ENCODE results near the gene TWSG1.
"Not testable (repeated sequence)": the region's sequence is repeated elsewhere in the genome, so short reads cannot be mapped to it uniquely, and the experiment has no call there.

Gene TWSG1

GRCh38 chr18:9417073-9417851 lies 82.7 kb downstream of the TWSG1 start:
- no peaks in the 10 kb centered on the region for H3K9me3 ChIP-seq (ENCODE audit: control insufficient read depth, insufficient read depth, low read length)
- H3K4me1 ChIP-seq (ENCODE audit: insufficient read depth, low read length): peaks cover 4% of the 10 kb centered on the region; the same call in 1 of the 2 replicates
- no peaks in the 10 kb centered on the region for H3K36me3 ChIP-seq (ENCODE audit: insufficient read depth, low read length)
- H3K9ac ChIP-seq (ENCODE audit: low read depth, low read length): no peak overlapping the region

- Histone ChIP-seq H3K9ac (ENCODE audit: low read depth, low read length) (no peak overlapping the region), H3K36me3 (ENCODE audit: insufficient read depth, low read length) (no peaks in the 10 kb centered on the region), H3K4me1 (ENCODE audit: insufficient read depth, low read length) (peaks cover 4% of the 10 kb centered on the region; the same call in 1 of the 2 replicates), H3K9me3 (ENCODE audit: control insufficient read depth, insufficient read depth, low read length) (no peaks in the 10 kb centered on the region)
These were observed 83.6 kb downstream of the TWSG1 start for GRCh38 chr18:9418047-9418690.

GRCh38 chr18:9419956-9420631 lies 85.5 kb downstream of the TWSG1 start:
- Histone ChIP-seq H3K9ac (ENCODE audit: low read depth, low read length) (no peak overlapping the region), H3K9me3 (ENCODE audit: control insufficient read depth, insufficient read depth, low read length) (0 out of 2 replicates have a peak, but pooled peaks cover 4% of the 10 kb centered on the region), H3K4me1 (ENCODE audit: insufficient read depth, low read length) (peaks cover 4% of the 10 kb centered on the region; the same call in 1 of the 2 replicates), H3K36me3 (ENCODE audit: insufficient read depth, low read length) (no peaks in the 10 kb centered on the region)

GRCh38 chr18:9421096-9421900 lies 86.7 kb downstream of the TWSG1 start:
- Histone ChIP-seq H3K9me3 (ENCODE audit: control insufficient read depth, insufficient read depth, low read length) (0 out of 2 replicates have a peak, but pooled peaks cover 4% of the 10 kb centered on the region), H3K9ac (ENCODE audit: low read depth, low read length) (no peak overlapping the region; the same call in 1 of the 2 replicates), H3K36me3 (ENCODE audit: insufficient read depth, low read length) (no peaks in the 10 kb centered on the region), H3K4me1 (ENCODE audit: insufficient read depth, low read length) (peaks cover 4% of the 10 kb centered on the region; the same call in 1 of the 2 replicates)

- no peak overlapping the region for H3K9ac ChIP-seq (ENCODE audit: low read depth, low read length)
- H3K36me3 ChIP-seq (ENCODE audit: insufficient read depth, low read length): no peaks in the 10 kb centered on the region
- peaks cover under 1% of the 10 kb centered on the region; the same call in 1 of the 2 replicates for H3K4me1 ChIP-seq (ENCODE audit: insufficient read depth, low read length)
- H3K9me3 ChIP-seq (ENCODE audit: control insufficient read depth, insufficient read depth, low read length): 0 out of 2 replicates have a peak, but pooled peaks cover 4% of the 10 kb centered on the region
These were observed 87.3 kb downstream of the TWSG1 start for GRCh38 chr18:9421901-9422327.

- Histone ChIP-seq H3K4me1 (ENCODE audit: insufficient read depth, low read length) (no peaks in the 10 kb centered on the region), H3K9ac (ENCODE audit: low read depth, low read length) (no peak overlapping the region), H3K36me3 (ENCODE audit: insufficient read depth, low read length) (no peaks in the 10 kb centered on the region), H3K9me3 (ENCODE audit: control insufficient read depth, insufficient read depth, low read length) (0 out of 2 replicates have a peak, but pooled peaks cover 4% of the 10 kb centered on the region)
These were observed 88.4 kb downstream of the TWSG1 start for GRCh38 chr18:9422816-9423519.

GRCh38 chr18:9423648-9424047 lies 89.1 kb downstream of the TWSG1 start:
- not testable (repeated sequence) for H3K9me3 ChIP-seq (ENCODE audit: control insufficient read depth, insufficient read depth, low read length); H3K9ac ChIP-seq (ENCODE audit: low read depth, low read length); H3K4me1 ChIP-seq (ENCODE audit: insufficient read depth, low read length); H3K36me3 ChIP-seq (ENCODE audit: insufficient read depth, low read length)

- H3K9me3 ChIP-seq (ENCODE audit: control insufficient read depth, insufficient read depth, low read length); H3K9ac ChIP-seq (ENCODE audit: low read depth, low read length); H3K36me3 ChIP-seq (ENCODE audit: insufficient read depth, low read length); H3K4me1 ChIP-seq (ENCODE audit: insufficient read depth, low read length): not testable (repeated sequence)
These were observed 89.7 kb downstream of the TWSG1 start for GRCh38 chr18:9424235-9424634.

GRCh38 chr18:9426753-9427152 lies 92.2 kb downstream of the TWSG1 start:
- H3K4me1 ChIP-seq (ENCODE audit: insufficient read depth, low read length): no peaks in the 10 kb centered on the region
- H3K36me3 ChIP-seq (ENCODE audit: insufficient read depth, low read length): no peaks in the 10 kb centered on the region
- no peak overlapping the region for H3K9ac ChIP-seq (ENCODE audit: low read depth, low read length)
- H3K9me3 ChIP-seq (ENCODE audit: control insufficient read depth, insufficient read depth, low read length): peaks cover 7% of the 10 kb centered on the region; the same call in 1 of the 2 replicates

GRCh38 chr18:9428301-9428706 lies 93.7 kb downstream of the TWSG1 start:
- Histone ChIP-seq H3K36me3 (ENCODE audit: insufficient read depth, low read length) (no peaks in the 10 kb centered on the region), H3K9ac (ENCODE audit: low read depth, low read length) (no peak overlapping the region), H3K9me3 (ENCODE audit: control insufficient read depth, insufficient read depth, low read length) (peaks cover 7% of the 10 kb centered on the region; the same call in 1 of the 2 replicates), H3K4me1 (ENCODE audit: insufficient read depth, low read length) (no peaks in the 10 kb centered on the region)

GRCh38 chr18:9428862-9429661 lies 94.5 kb downstream of the TWSG1 start:
- no peaks in the 10 kb centered on the region for H3K36me3 ChIP-seq (ENCODE audit: insufficient read depth, low read length)
- H3K9me3 ChIP-seq (ENCODE audit: control insufficient read depth, insufficient read depth, low read length): peaks cover 7% of the 10 kb centered on the region; the same call in 1 of the 2 replicates
- peaks cover 4% of the 10 kb centered on the region; the same call in 1 of the 2 replicates for H3K4me1 ChIP-seq (ENCODE audit: insufficient read depth, low read length)
- no peak overlapping the region for H3K9ac ChIP-seq (ENCODE audit: low read depth, low read length)

GRCh38 chr18:9429662-9429993 lies 95.1 kb downstream of the TWSG1 start:
- Histone ChIP-seq H3K9me3 (ENCODE audit: control insufficient read depth, insufficient read depth, low read length) (peaks cover 6% of the 10 kb centered on the region; the same call in 1 of the 2 replicates), H3K9ac (ENCODE audit: low read depth, low read length) (no peak overlapping the region), H3K4me1 (ENCODE audit: insufficient read depth, low read length) (peaks cover 4% of the 10 kb centered on the region; the same call in 1 of the 2 replicates), H3K36me3 (ENCODE audit: insufficient read depth, low read length) (no peaks in the 10 kb centered on the region)

- not testable (repeated sequence) for H3K9ac ChIP-seq (ENCODE audit: low read depth, low read length); H3K9me3 ChIP-seq (ENCODE audit: control insufficient read depth, insufficient read depth, low read length); H3K4me1 ChIP-seq (ENCODE audit: insufficient read depth, low read length); H3K36me3 ChIP-seq (ENCODE audit: insufficient read depth, low read length)
These were observed 95.7 kb downstream of the TWSG1 start for GRCh38 chr18:9430315-9430714.
